ENCODE data around the gene FRAS1. TPM values are rescaled to one million over a fixed set of nuclear protein-coding genes. Genes with fewer than 3 reads are reported as not detected.

Gene FRAS1
- total and polyA plus RNA-seq, 9 of the 15 experiments (the other 6 are each of a cell fraction or from before 2014, with no cell fraction given): under 0.01 to 0.11 (median 0.04) TPM; not detected in 2

DNA sequence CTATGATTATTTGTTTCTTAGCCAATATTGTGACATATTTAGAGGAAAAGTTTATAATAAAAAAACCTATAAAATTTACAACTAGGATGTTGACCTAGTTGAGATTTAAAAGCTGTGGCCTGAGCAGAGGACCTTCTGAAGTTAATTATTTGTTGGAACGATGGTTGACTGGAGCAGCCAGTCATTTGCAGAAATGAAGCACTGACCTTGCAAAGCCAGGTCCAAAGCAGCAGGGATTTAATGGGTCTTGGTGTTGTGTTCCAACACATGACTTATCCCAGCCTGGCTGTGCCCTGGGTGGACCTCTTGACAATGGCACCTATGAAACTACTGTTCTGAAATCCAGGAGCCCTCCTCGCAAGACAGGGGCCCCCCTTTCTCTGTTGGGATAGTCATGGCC is 235.2 kb downstream of the FRAS1 start:
- Histone ChIP-seq H3K4me1 (replicated peaks in 1 of 2; ENCODE audit: control insufficient read depth in 2 of 2, insufficient read depth in 2 of 2, low read length in 2 of 2) (no peaks in the 10 kb centered on the region), H3K9me1 (ENCODE audit: control insufficient read depth, insufficient read depth, low read length) (no peaks in the 10 kb centered on the region), H3K27me3 (ENCODE audit: control insufficient read depth in 2 of 2, insufficient read depth in 2 of 2, low read length in 2 of 2) (peaks cover 0 to 11% of the 10 kb centered on the region in 2 experiments; a peak in 2 of 5 replicates), H3K79me2 (ENCODE audit: control insufficient read depth, insufficient read depth, low read length) (no peaks in the 10 kb centered on the region), H4K20me1 (replicated peaks; ENCODE audit: control insufficient read depth, insufficient read depth, low read length) (no peaks in the 10 kb centered on the region), H3K4me3 (no peak overlapping the region), H2AFZ (ENCODE audit: low read depth, low read length) (no peak overlapping the region), H3K27ac (ENCODE audit: extremely low read depth, low read depth, low read length) (no peak overlapping the region), H3K9me3 (replicated peaks; ENCODE audit: control insufficient read depth, insufficient read depth, low read depth, low read length) (no peaks in the 10 kb centered on the region), H3K9ac (ENCODE audit: insufficient read depth in 1 of 2, low read depth in 2 of 2, low read length in 2 of 2) (no peak overlapping the region), H3K36me3 (ENCODE audit: control insufficient read depth, insufficient read depth, low read length) (no peaks in the 10 kb centered on the region), H3K4me2 (ENCODE audit: insufficient read depth, low read length) (no peak overlapping the region)
- POLR2A ChIA-PET: no interaction called here
- in situ Hi-C loops (cut with MboI) (no loop called here), intact Hi-C loops (cut with micrococcal nuclease) (no loop called here)
- no peak for ATAC-seq
- no TSS peak for BruUV-seq (replicated peaks)
- no peak for FAIRE-seq
- WGBS (ENCODE audit: insufficient coverage, low coverage, missing lambda C conversion rate): 0% methylated on average over 2 of the region's 2 CpGs
- CTCF ChIA-PET (ENCODE audit: low intra/inter-chr PET ratio): no interaction called here
- DNase-seq (ENCODE audit: extremely low read depth in 1 of 4, low spot score in 3 of 4): no peak
- TF ChIP-seq, protein P1, sequence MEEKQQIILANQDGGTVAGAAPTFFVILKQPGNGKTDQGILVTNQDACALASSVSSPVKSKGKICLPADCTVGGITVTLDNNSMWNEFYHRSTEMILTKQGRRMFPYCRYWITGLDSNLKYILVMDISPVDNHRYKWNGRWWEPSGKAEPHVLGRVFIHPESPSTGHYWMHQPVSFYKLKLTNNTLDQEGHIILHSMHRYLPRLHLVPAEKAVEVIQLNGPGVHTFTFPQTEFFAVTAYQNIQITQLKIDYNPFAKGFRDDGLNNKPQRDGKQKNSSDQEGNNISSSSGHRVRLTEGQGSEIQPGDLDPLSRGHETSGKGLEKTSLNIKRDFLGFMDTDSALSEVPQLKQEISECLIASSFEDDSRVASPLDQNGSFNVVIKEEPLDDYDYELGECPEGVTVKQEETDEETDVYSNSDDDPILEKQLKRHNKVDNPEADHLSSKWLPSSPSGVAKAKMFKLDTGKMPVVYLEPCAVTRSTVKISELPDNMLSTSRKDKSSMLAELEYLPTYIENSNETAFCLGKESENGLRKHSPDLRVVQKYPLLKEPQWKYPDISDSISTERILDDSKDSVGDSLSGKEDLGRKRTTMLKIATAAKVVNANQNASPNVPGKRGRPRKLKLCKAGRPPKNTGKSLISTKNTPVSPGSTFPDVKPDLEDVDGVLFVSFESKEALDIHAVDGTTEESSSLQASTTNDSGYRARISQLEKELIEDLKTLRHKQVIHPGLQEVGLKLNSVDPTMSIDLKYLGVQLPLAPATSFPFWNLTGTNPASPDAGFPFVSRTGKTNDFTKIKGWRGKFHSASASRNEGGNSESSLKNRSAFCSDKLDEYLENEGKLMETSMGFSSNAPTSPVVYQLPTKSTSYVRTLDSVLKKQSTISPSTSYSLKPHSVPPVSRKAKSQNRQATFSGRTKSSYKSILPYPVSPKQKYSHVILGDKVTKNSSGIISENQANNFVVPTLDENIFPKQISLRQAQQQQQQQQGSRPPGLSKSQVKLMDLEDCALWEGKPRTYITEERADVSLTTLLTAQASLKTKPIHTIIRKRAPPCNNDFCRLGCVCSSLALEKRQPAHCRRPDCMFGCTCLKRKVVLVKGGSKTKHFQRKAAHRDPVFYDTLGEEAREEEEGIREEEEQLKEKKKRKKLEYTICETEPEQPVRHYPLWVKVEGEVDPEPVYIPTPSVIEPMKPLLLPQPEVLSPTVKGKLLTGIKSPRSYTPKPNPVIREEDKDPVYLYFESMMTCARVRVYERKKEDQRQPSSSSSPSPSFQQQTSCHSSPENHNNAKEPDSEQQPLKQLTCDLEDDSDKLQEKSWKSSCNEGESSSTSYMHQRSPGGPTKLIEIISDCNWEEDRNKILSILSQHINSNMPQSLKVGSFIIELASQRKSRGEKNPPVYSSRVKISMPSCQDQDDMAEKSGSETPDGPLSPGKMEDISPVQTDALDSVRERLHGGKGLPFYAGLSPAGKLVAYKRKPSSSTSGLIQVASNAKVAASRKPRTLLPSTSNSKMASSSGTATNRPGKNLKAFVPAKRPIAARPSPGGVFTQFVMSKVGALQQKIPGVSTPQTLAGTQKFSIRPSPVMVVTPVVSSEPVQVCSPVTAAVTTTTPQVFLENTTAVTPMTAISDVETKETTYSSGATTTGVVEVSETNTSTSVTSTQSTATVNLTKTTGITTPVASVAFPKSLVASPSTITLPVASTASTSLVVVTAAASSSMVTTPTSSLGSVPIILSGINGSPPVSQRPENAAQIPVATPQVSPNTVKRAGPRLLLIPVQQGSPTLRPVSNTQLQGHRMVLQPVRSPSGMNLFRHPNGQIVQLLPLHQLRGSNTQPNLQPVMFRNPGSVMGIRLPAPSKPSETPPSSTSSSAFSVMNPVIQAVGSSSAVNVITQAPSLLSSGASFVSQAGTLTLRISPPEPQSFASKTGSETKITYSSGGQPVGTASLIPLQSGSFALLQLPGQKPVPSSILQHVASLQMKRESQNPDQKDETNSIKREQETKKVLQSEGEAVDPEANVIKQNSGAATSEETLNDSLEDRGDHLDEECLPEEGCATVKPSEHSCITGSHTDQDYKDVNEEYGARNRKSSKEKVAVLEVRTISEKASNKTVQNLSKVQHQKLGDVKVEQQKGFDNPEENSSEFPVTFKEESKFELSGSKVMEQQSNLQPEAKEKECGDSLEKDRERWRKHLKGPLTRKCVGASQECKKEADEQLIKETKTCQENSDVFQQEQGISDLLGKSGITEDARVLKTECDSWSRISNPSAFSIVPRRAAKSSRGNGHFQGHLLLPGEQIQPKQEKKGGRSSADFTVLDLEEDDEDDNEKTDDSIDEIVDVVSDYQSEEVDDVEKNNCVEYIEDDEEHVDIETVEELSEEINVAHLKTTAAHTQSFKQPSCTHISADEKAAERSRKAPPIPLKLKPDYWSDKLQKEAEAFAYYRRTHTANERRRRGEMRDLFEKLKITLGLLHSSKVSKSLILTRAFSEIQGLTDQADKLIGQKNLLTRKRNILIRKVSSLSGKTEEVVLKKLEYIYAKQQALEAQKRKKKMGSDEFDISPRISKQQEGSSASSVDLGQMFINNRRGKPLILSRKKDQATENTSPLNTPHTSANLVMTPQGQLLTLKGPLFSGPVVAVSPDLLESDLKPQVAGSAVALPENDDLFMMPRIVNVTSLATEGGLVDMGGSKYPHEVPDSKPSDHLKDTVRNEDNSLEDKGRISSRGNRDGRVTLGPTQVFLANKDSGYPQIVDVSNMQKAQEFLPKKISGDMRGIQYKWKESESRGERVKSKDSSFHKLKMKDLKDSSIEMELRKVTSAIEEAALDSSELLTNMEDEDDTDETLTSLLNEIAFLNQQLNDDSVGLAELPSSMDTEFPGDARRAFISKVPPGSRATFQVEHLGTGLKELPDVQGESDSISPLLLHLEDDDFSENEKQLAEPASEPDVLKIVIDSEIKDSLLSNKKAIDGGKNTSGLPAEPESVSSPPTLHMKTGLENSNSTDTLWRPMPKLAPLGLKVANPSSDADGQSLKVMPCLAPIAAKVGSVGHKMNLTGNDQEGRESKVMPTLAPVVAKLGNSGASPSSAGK (IDR thresholded peaks at IDR 0.05): no peak
- TF ChIP-seq MTF1 (CRISPR knock-in tag; IDR thresholded peaks at IDR 0.05; ENCODE audit: borderline replicate concordance): no peak
- TF ChIP-seq ZNF408 (CRISPR knock-in tag; IDR thresholded peaks at IDR 0.05; ENCODE audit: low read depth): no peak
- TF ChIP-seq, protein P2, sequence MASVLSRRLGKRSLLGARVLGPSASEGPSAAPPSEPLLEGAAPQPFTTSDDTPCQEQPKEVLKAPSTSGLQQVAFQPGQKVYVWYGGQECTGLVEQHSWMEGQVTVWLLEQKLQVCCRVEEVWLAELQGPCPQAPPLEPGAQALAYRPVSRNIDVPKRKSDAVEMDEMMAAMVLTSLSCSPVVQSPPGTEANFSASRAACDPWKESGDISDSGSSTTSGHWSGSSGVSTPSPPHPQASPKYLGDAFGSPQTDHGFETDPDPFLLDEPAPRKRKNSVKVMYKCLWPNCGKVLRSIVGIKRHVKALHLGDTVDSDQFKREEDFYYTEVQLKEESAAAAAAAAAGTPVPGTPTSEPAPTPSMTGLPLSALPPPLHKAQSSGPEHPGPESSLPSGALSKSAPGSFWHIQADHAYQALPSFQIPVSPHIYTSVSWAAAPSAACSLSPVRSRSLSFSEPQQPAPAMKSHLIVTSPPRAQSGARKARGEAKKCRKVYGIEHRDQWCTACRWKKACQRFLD (CRISPR knock-in tag; IDR thresholded peaks at IDR 0.05): no peak
- TF ChIP-seq, protein P3, sequence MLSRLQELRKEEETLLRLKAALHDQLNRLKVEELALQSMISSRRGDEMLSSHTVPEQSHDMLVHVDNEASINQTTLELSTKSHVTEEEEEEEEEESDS (CRISPR knock-in tag; IDR thresholded peaks at IDR 0.05): no peak
- no peak for TF ChIP-seq ZNF41 (CRISPR knock-in tag; conservative IDR thresholded peaks at IDR 0.05)
- TF ChIP-seq, protein P4, sequence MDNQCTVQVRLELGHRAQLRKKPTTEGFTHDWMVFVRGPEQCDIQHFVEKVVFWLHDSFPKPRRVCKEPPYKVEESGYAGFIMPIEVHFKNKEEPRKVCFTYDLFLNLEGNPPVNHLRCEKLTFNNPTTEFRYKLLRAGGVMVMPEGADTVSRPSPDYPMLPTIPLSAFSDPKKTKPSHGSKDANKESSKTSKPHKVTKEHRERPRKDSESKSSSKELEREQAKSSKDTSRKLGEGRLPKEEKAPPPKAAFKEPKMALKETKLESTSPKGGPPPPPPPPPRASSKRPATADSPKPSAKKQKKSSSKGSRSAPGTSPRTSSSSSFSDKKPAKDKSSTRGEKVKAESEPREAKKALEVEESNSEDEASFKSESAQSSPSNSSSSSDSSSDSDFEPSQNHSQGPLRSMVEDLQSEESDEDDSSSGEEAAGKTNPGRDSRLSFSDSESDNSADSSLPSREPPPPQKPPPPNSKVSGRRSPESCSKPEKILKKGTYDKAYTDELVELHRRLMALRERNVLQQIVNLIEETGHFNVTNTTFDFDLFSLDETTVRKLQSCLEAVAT (IDR thresholded peaks at IDR 0.05): no peak
- no peak for TF ChIP-seq ZNF778 (CRISPR knock-in tag; IDR thresholded peaks at IDR 0.05)
